ENCODE data around the gene BARHL2. TPM values are rescaled to one million over a fixed set of nuclear protein-coding genes. Genes with fewer than 3 reads are reported as not detected.

Gene BARHL2
- total and polyA plus RNA-seq, 2 experiments from 2014 or later: not detected

DNA sequence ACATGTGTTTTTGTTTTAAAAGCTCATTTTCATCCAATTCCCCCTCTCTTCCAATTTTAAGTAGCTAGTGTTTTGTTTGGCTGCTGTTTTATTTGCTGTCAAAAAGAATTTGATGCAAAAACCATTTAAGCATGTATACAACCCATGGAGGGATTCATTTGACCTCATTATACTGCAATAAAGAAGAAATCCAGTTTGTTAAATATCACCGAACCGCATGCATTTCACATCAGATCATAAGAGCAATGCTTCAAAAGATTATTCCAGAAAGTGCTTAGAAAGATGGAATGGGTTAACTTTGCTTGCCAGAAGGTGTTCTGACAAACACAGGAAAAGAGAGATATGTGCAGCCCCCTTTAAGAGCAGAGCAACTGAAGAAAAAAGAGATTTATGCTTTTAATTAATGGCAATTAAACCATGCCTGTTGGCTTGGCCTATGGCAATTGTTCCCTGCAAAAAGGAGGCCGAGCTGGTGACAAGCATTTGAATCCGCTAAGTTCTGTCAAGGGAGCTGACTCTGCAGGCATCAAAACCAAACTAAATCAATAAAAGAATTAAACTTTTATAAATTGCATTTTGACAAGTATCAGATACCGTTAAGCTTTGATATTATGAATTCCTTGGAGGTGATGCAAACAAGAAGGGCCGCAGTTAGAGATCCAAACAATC lies 14.4 kb upstream of the BARHL2 start:
- no peak for DNase-seq (ENCODE audit: low read depth in 1 of 2, low spot score in 1 of 2)

DNA sequence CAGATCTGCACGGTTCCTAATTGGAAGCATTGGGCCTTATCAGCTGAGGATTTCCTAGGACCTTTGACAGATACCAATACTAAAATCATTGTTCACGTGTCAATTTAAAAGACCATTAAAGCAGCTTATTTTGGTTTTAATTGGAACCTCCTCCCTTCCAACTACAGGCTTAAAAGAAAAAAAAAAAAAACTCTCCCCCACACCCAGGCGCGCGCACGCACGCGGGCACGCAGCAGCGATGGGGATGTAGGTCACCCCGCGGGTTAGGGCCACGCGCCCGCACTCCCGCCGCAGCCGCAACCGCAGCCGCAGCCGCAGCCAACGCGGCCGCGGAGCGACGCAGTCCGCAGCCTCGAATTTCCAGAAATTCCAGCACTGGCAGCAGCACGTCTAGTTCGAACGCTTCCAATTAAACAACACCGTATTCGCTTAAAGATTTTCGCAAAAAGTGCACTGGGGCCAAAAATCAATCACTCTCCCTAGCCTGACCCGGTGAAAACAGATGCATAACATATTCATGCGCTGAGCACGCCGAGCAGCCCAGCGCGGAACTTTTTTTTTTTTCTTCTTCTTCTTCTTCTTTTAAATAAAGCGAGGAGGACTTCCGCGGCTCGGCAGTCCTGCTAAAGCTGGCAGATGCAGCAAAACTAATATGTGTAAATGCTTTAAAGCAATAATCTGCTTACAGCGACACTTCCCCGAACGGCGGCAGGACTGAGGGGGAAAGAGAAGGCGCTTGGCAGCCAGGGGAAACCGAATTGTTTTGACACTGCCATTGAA lies 13.3 kb upstream of the BARHL2 start:
- TF ChIP-seq, protein P1, sequence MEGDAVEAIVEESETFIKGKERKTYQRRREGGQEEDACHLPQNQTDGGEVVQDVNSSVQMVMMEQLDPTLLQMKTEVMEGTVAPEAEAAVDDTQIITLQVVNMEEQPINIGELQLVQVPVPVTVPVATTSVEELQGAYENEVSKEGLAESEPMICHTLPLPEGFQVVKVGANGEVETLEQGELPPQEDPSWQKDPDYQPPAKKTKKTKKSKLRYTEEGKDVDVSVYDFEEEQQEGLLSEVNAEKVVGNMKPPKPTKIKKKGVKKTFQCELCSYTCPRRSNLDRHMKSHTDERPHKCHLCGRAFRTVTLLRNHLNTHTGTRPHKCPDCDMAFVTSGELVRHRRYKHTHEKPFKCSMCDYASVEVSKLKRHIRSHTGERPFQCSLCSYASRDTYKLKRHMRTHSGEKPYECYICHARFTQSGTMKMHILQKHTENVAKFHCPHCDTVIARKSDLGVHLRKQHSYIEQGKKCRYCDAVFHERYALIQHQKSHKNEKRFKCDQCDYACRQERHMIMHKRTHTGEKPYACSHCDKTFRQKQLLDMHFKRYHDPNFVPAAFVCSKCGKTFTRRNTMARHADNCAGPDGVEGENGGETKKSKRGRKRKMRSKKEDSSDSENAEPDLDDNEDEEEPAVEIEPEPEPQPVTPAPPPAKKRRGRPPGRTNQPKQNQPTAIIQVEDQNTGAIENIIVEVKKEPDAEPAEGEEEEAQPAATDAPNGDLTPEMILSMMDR (IDR thresholded peaks at IDR 0.05; ENCODE audit: low read depth, low read length): no peak
- DNase-seq (ENCODE audit: low read depth in 1 of 2, low spot score in 1 of 2): peak in 1 of 2 donors; percentile 13
- Histone ChIP-seq H3K27ac (no peak overlapping the region), H3K36me3 (no peaks in the 10 kb centered on the region), H3K4me3 (peak overlapping the region; percentile 19), H3K27me3 (peaks cover 100% of the 10 kb centered on the region), H3K4me1 (ENCODE audit: low read depth) (peaks cover 7% of the 10 kb centered on the region), H3K9me3 (ENCODE audit: low read depth) (no peaks in the 10 kb centered on the region)

More for the DNA sequence above, 14.4 kb upstream of the BARHL2 start:
- Histone ChIP-seq H3K27ac (no peak overlapping the region), H3K9me3 (ENCODE audit: low read depth) (no peaks in the 10 kb centered on the region), H3K4me1 (ENCODE audit: low read depth) (peaks cover 5% of the 10 kb centered on the region), H3K27me3 (peaks cover 98% of the 10 kb centered on the region), H3K4me3 (no peak overlapping the region), H3K36me3 (no peaks in the 10 kb centered on the region)
- TF ChIP-seq, protein P1 (IDR thresholded peaks at IDR 0.05; ENCODE audit: low read depth, low read length): no peak

DNA sequence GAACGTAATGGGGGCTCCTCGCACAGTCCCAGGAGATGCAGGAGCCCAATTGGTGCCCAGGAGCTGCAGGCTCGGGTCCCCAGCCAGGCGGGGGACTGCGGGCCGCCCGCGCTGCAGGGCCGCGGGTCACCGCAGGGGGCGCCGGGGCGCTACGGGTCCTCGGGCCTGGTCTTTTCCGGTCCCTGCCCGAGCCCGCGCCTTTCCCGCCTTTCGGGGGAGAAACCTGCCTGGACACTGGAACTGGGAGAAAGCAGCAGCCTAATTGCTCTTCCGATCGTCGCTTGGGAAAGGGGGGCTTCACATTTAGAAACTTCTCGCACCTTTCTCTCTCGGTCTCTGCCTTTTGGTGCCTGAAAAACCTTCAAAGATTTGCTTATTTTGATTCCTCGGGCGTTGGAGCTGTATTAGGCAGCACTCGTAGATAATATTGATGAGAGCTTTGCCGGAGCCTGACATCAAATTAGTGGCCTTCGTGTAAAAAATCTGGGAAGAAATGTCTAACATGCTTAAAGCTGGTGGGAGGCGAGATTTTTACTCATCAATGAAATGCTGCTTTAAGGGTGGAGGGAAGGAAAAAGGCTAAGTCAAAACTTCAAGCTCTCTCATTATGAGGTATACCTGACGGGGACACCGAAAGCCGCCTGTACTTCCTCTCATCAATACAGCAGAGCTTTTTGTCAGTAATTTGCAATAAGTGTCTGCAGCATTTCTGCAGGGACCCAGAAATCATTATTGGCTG lies 12.6 kb upstream of the BARHL2 start:
- H3K4me3 ChIP-seq: peak overlapping the region; percentile 19
- H3K9me3 ChIP-seq (ENCODE audit: low read depth): no peaks in the 10 kb centered on the region
- peaks cover 100% of the 10 kb centered on the region for H3K27me3 ChIP-seq
- peak in 1 of 2 donors; percentile 67 for DNase-seq (ENCODE audit: low read depth in 1 of 2, low spot score in 1 of 2)
- H3K4me1 ChIP-seq (ENCODE audit: low read depth): peaks cover 15% of the 10 kb centered on the region
- H3K36me3 ChIP-seq: no peaks in the 10 kb centered on the region
- no peak overlapping the region for H3K27ac ChIP-seq
- TF ChIP-seq, protein P1 (IDR thresholded peaks at IDR 0.05; ENCODE audit: low read depth, low read length): peak; percentile 34

DNA sequence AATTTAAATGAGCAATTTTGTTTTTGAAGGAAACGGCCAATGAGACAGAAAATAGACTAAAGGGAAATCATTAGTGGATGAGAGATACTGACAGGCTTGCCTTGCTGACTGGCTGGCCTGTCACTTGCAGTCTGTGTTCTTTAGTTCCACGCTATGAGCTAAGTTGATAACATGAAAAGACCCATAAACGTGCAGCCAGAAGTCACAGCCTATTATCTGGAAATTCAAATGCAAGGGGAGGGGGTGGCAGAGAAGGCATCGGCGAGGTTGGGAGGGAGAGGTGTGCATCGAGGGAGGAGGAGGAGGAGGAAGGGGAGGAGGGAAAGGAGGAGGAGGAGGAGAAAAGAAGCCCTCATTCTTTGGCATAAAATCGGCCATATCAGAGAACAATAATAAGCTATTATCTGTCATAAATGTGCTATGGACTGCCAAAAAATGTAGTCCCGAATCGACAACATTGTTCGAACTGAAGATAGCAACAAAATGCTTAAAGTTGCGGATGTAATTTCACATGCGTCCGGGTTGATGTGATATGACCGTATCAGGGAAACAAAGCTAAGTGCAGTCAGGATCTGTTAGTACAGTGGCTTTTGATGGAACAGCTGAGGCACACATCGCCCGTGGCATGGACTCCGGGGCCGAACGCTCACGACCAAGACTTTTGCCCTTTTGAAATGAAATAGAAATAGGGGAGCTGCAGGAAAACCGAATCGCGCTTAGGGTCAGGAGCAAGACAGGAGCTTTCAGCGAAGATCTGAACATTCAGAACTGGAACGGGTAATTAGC lies 11.6 kb upstream of the BARHL2 start:
- Histone ChIP-seq H3K4me1 (ENCODE audit: low read depth) (peaks cover 15% of the 10 kb centered on the region), H3K27ac (no peak overlapping the region), H3K4me3 (no peak overlapping the region), H3K36me3 (no peaks in the 10 kb centered on the region), H3K27me3 (peaks cover 100% of the 10 kb centered on the region), H3K9me3 (ENCODE audit: low read depth) (no peaks in the 10 kb centered on the region)
- no peak for DNase-seq (ENCODE audit: low read depth in 1 of 2, low spot score in 1 of 2)
- TF ChIP-seq, protein P1 (IDR thresholded peaks at IDR 0.05; ENCODE audit: low read depth, low read length): no peak

Data from cardiac muscle cell (in vitro differentiated cells and primary cell).